GM12878 (cell line): ENCODE data around the gene ARHGAP44. TPM values are rescaled to one million over a fixed set of nuclear protein-coding genes. Genes with fewer than 3 reads are reported as not detected.

Experiments used
- ATAC-seq: fragments of 200-7000 bp; cut with Tn5 transposase; 3 replicates; pipeline ENCODE4 v1.9.1; 2020; ENCODE audit warnings: mild to moderate bottlenecking, moderate library complexity
- BruUV-seq: library from RNA; stranded (reverse); fragments of 400-500 nt; replicated peaks from 2 replicates; lab custom pipeline; 2021; lab: Mats Ljungman, UMichigan
- CTCF ChIA-PET: fragments of 300-600 bp; sonication (Branson Sonifier 250); formaldehyde crosslinking; extraction: SDS; loops from one replicate; lab custom pipeline; 2021; ENCODE audit warnings: inconsistent platforms; lab: Yijun Ruan, JAX
- POLR2A ChIA-PET: fragments of 350-600 bp; formaldehyde crosslinking; extraction: SDS; loops from one replicate; lab custom pipeline; 2021; ENCODE audit warnings: inconsistent platforms; lab: Charles Lee
- RAD21 ChIA-PET: fragments of 300-600 bp; sonication (Branson Sonifier 250); formaldehyde crosslinking; loops from one replicate; lab custom pipeline; 2023; ENCODE audit warnings: antibody characterized with exemption; ENCODE audit not compliant: unreplicated experiment; lab: Charles Lee
- SMC1A ChIA-PET: fragments of 300-600 bp; sonication (Branson Sonifier 250); formaldehyde crosslinking; loops from one replicate; lab custom pipeline; 2023; ENCODE audit not compliant: unreplicated experiment, uncharacterized antibody; lab: Charles Lee
- DNase-seq: peaks from one replicate; pipeline ENCODE4 v3.0.0-alpha.2; 2011; ENCODE audit warnings: low read depth, low spot score
- FAIRE-seq: peaks from 3 replicates; lab custom pipeline; 2011; peaks lifted over from hg19 to GRCh38; lab: Jason Lieb, UNC
- H2AFZ ChIP-seq: 2 replicates; pipeline ENCODE4 v1.6.0; 2011; ENCODE audit warnings: low read depth, low read length, control low read depth; ENCODE audit not compliant: control insufficient read depth
- H3K27ac ChIP-seq: 2 replicates; pipeline ENCODE4 v1.5.1; 2011; ENCODE audit warnings: control low read depth; ENCODE audit not compliant: control insufficient read depth, insufficient read depth
- H3K27me3 ChIP-seq, 2 experiments: replicated peaks in 1 of 2; 2 replicates each; pipeline versions ENCODE4 v1.6.0 to v1.6.1; 2011; ENCODE audit warnings: low read length in 1 of 2; ENCODE audit not compliant: control insufficient read depth in 2 of 2, insufficient read depth in 2 of 2
- H3K36me3 ChIP-seq, 2 experiments: 2 replicates each; pipeline ENCODE4 v1.5.1; 2011; ENCODE audit warnings: low read length in 1 of 2; ENCODE audit not compliant: control insufficient read depth in 2 of 2, insufficient read depth in 2 of 2
- H3K4me1 ChIP-seq: 2 replicates; pipeline ENCODE4 v1.6.1; 2011; ENCODE audit warnings: mild to moderate bottlenecking, low read length, moderate library complexity, mixed read lengths; ENCODE audit not compliant: control insufficient read depth, insufficient read depth
- H3K4me2 ChIP-seq: 2 replicates; pipeline ENCODE4 v1.6.0; 2011; ENCODE audit warnings: control low read depth; ENCODE audit not compliant: control insufficient read depth, insufficient read depth
- H3K4me3 ChIP-seq: fragments of 200-600 bp; sonication (generic); 2 replicates; pipeline ENCODE4 v1.5.1; 2016
- H3K79me2 ChIP-seq: 2 replicates; pipeline ENCODE4 v1.6.0; 2011; ENCODE audit warnings: low read length; ENCODE audit not compliant: control insufficient read depth, insufficient read depth
- H3K9ac ChIP-seq: 2 replicates; pipeline ENCODE4 v1.8.0; 2011; ENCODE audit warnings: low read length, control low read depth, mixed read lengths; ENCODE audit not compliant: control insufficient read depth, insufficient read depth
- H3K9me3 ChIP-seq: replicated peaks from 3 replicates; pipeline ENCODE4 v1.5.1; 2011; ENCODE audit warnings: mild to moderate bottlenecking, low read length; ENCODE audit not compliant: control insufficient read depth, insufficient read depth
- H4K20me1 ChIP-seq: 2 replicates; pipeline ENCODE4 v1.6.0; 2011; ENCODE audit not compliant: control insufficient read depth, insufficient read depth
- CEBPB ChIP-seq, 2 experiments: fragments of 150-350 bp in 1 of 2; IDR thresholded peaks; 2 replicates each; pipeline ENCODE4 v1.6.1; 2012 to 2014; ENCODE audit warnings: low read depth in 2 of 2, low read length in 2 of 2, borderline replicate concordance in 1 of 2, inconsistent platforms in 1 of 2
- HDGF ChIP-seq: fragments of 450-650 bp; IDR thresholded peaks from 2 replicates; pipeline ENCODE4 v1.6.1; 2016; ENCODE audit warnings: antibody characterized with exemption
- NR2F1 ChIP-seq: fragments of 450-650 bp; conservative IDR thresholded peaks from 2 replicates; pipeline ENCODE4 v1.6.1; 2017; ENCODE audit warnings: mild to moderate bottlenecking
- POLR2A ChIP-seq: IDR thresholded peaks from 2 replicates; pipeline ENCODE4 v1.6.1; 2011; ENCODE audit warnings: low read depth, mild to moderate bottlenecking, low read length
- SMARCA5 ChIP-seq: fragments of 450-650 bp; IDR thresholded peaks from 2 replicates; pipeline ENCODE4 v1.6.1; 2017; ENCODE audit warnings: mild to moderate bottlenecking
- SMC3 ChIP-seq: IDR thresholded peaks from 2 replicates; pipeline ENCODE4 v1.6.1; 2011; ENCODE audit warnings: low read length, improper control_type of control experiment, borderline replicate concordance
- WGBS: methylation state at CpG from one replicate; pipeline ENCODE4 v1.1.6; 2016; ENCODE audit warnings: low lambda C conversion rate; ENCODE audit not compliant: insufficient replicate concordance, insufficient coverage; ENCODE audit errors: missing lambda C conversion rate; 5-methylcytosine and 5-hydroxymethylcytosine counted together
- in situ Hi-C: fragments of 300-500 bp; cut with MboI; formaldehyde crosslinking; loops from 9 replicates; pipeline ENCODE4 v1.14.3; 2018; ENCODE audit warnings: mixed read lengths
- intact Hi-C: fragments of 100-400 bp; cut with micrococcal nuclease; formaldehyde crosslinking; loops from one replicate; pipeline ENCODE4 v1.14.2; 2022; ENCODE audit not compliant: unreplicated experiment
- polyA plus RNA-seq, 11 experiments: library from polyadenylated mRNA; depleted of rRNA in 4 of 11; unstranded in 6 of 11; stranded (reverse) in 5 of 11; fragments of >200 nt; fragmentation: Nextera tagmentation in 4 of 11; fragmentation: Illumina TruSeq in 1 of 11; extraction: Ambion mirVana in 4 of 11; extraction: Trizol in 1 of 11; gene quantifications; 1 replicate in 1 of 11; 2 replicates in 10 of 11; pipeline versions ENCODE4 v1.2.1 to v1.2.3, GENCODE V29; 2011 to 2016; ENCODE audit warnings: inconsistent platforms in 2 of 11, missing spikeins in 2 of 11, low read depth in 1 of 11
- total RNA-seq, 4 experiments: library from RNA; depleted of rRNA in 3 of 4; stranded (reverse); fragments of >200 nt in 3 of 4; fragmentation: Illumina TruSeq in 1 of 4; extraction: Trizol in 1 of 4; gene quantifications; 2 replicates each; pipeline versions ENCODE4 v1.2.1 to v1.2.3, GENCODE V29; 2013 to 2021
- TF ChIP-seq, protein P1 (sequence below): fragments of 450-650 bp; IDR thresholded peaks from 2 replicates; pipeline ENCODE4 v1.6.1; 2018; ENCODE audit warnings: borderline replicate concordance, mild to moderate bottlenecking; ENCODE audit not compliant: partially characterized antibody
- TF ChIP-seq, protein P2 (sequence below): fragments of 450-650 bp; formaldehyde crosslinking; IDR thresholded peaks from 2 replicates; pipeline ENCODE4 v1.5.0; 2022; ENCODE audit warnings: mild to moderate bottlenecking, missing genetic modification characterization

Gene ARHGAP44
- total and polyA plus RNA-seq, 10 of the 15 experiments (the other 5 are each of a cell fraction or from before 2014, with no cell fraction given): 0.11 to 1.2 (median 0.48) TPM

DNA sequence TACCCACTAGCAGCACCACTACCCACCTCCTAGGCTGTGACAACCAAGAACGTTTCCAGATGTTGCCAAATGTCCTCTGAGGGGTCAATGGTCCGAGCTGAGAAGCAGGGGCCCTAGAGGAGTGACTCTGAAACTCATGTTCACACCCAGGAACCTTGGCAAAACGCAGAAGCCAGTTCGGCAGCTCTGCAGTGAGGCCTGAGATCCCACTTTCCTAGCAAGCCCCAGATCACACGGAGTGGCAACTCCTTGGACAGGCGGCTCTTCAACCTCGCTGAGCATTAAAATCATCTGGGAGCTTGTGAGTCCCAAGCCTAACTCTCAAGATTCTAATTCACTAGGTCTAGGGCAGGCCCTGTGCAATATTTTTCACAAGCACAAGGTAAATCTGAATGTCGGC, 211.3 kb downstream of the ARHGAP44 start:
- Histone ChIP-seq H3K36me3 (peaks cover 33 to 55% of the 10 kb centered on the region in 2 experiments), H3K27me3 (no peaks in the 10 kb centered on the region), H3K4me2 (no peak overlapping the region), H3K9me3 (no peaks in the 10 kb centered on the region), H3K79me2 (no peaks in the 10 kb centered on the region), H3K4me1 (no peaks in the 10 kb centered on the region), H3K27ac (no peak overlapping the region), H3K4me3 (no peak overlapping the region), H3K9ac (no peak overlapping the region), H4K20me1 (no peaks in the 10 kb centered on the region), H2AFZ (no peak overlapping the region)
- ChIA-PET RAD21 (no interaction called here), SMC1A (no interaction called here), CTCF (interaction anchor here (2.2 kb wide), 1 partner anchor 258 kb away, joined by 10 read pairs; no protein-coding TSS in a partner anchor), POLR2A (no interaction called here)
- 94% methylated on average over 8 of the region's 8 CpGs for WGBS
- ATAC-seq (no peak), FAIRE-seq (no peak), DNase-seq (no peak)
- peak; percentile 52; the same call in 1 of the 2 replicates for TF ChIP-seq POLR2A
- no peak for TF ChIP-seq HDGF
- BruUV-seq: no TSS peak
- intact Hi-C loops: loop anchor here (5.0 to 10.0 kb wide), 3 partner anchors 258 to 456 kb away; no protein-coding TSS in a partner anchor
- in situ Hi-C loops: no loop called here

DNA sequence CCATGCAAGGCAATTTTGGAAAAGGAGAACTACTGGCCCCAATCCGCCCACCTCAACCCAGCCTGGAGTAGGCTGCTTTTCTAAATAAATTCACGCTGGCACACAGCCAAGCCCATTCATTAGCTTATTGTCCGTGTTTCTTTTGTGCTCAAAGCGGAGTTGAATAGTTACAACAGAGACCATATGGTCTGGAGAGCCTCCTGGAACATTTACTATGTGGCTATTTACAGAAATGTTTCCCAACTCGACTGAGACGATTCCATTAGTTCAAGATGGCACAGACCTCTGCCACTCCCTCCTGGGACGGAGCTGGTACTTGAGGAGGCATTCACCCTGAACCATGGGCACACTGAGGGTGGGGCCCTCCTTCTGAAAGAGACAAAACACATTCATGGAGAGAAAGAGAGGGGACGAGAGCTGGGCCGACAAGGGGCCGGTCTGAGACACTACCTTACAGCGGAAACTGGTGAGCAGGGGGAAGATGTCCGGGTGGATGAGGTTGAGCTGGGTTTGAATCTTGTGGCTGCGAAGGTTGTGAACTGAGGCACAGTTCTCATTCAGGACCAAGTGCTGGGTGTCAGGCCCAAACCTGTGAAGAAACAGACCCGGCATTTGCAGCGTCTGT, 212.8 kb downstream of the ARHGAP44 start:
- WGBS: 97% methylated on average over 15 of the region's 15 CpGs
- Histone ChIP-seq H2AFZ (no peak overlapping the region), H3K27ac (no peak overlapping the region), H3K27me3 (no peaks in the 10 kb centered on the region), H3K9ac (no peak overlapping the region), H3K4me2 (no peak overlapping the region), H3K79me2 (no peaks in the 10 kb centered on the region), H3K4me3 (no peak overlapping the region), H3K36me3 (peaks cover 23 to 49% of the 10 kb centered on the region in 2 experiments), H4K20me1 (no peaks in the 10 kb centered on the region), H3K9me3 (no peaks in the 10 kb centered on the region), H3K4me1 (no peaks in the 10 kb centered on the region)
- no peak for DNase-seq
- ATAC-seq: no peak
- POLR2A ChIA-PET: no interaction called here
- CTCF ChIA-PET: interaction anchor here (1.0 to 4.1 kb wide), 15 partner anchors 10 to 821 kb away, joined by 3 to 26 read pairs (median 4); partner anchors contain the start of gene ELAC2
- intact Hi-C loops (loop anchor here (5.0 to 10.0 kb wide), 3 partner anchors 260 to 457 kb away; no protein-coding TSS in a partner anchor), in situ Hi-C loops (no loop called here)
- no TSS peak for BruUV-seq
- no peak for FAIRE-seq
- SMC1A ChIA-PET: interaction anchor here (1.3 kb wide), 1 partner anchor 260 kb away, joined by 4 read pairs; no protein-coding TSS in a partner anchor
- RAD21 ChIA-PET: interaction anchor here (0.6 kb wide), 1 partner anchor 254 kb away, joined by 3 read pairs; no protein-coding TSS in a partner anchor
- TF ChIP-seq SMC3 (no peak), SMARCA5 (no peak), NR2F1 (no peak), CEBPB (IDR thresholded peaks at IDR 0.05; ENCODE audit: borderline replicate concordance in 1 of 2, low read depth in 2 of 2, low read length in 2 of 2) (no peak)
- TF ChIP-seq, protein P1, sequence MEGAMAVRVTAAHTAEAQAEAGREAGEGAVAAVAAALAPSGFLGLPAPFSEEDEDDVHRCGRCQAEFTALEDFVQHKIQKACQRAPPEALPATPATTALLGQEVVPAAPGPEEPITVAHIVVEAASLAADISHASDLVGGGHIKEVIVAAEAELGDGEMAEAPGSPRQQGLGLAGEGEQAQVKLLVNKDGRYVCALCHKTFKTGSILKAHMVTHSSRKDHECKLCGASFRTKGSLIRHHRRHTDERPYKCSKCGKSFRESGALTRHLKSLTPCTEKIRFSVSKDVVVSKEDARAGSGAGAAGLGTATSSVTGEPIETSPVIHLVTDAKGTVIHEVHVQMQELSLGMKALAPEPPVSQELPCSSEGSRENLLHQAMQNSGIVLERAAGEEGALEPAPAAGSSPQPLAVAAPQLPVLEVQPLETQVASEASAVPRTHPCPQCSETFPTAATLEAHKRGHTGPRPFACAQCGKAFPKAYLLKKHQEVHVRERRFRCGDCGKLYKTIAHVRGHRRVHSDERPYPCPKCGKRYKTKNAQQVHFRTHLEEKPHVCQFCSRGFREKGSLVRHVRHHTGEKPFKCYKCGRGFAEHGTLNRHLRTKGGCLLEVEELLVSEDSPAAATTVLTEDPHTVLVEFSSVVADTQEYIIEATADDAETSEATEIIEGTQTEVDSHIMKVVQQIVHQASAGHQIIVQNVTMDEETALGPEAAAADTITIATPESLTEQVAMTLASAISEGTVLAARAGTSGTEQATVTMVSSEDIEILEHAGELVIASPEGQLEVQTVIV: no peak
- TF ChIP-seq, protein P2, sequence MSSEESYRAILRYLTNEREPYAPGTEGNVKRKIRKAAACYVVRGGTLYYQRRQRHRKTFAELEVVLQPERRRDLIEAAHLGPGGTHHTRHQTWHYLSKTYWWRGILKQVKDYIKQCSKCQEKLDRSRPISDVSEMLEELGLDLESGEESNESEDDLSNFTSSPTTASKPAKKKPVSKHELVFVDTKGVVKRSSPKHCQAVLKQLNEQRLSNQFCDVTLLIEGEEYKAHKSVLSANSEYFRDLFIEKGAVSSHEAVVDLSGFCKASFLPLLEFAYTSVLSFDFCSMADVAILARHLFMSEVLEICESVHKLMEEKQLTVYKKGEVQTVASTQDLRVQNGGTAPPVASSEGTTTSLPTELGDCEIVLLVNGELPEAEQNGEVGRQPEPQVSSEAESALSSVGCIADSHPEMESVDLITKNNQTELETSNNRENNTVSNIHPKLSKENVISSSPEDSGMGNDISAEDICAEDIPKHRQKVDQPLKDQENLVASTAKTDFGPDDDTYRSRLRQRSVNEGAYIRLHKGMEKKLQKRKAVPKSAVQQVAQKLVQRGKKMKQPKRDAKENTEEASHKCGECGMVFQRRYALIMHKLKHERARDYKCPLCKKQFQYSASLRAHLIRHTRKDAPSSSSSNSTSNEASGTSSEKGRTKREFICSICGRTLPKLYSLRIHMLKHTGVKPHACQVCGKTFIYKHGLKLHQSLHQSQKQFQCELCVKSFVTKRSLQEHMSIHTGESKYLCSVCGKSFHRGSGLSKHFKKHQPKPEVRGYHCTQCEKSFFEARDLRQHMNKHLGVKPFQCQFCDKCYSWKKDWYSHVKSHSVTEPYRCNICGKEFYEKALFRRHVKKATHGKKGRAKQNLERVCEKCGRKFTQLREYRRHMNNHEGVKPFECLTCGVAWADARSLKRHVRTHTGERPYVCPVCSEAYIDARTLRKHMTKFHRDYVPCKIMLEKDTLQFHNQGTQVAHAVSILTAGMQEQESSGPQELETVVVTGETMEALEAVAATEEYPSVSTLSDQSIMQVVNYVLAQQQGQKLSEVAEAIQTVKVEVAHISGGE: no peak
